Measurements from ENCODE around the gene MS4A8.

DNA sequence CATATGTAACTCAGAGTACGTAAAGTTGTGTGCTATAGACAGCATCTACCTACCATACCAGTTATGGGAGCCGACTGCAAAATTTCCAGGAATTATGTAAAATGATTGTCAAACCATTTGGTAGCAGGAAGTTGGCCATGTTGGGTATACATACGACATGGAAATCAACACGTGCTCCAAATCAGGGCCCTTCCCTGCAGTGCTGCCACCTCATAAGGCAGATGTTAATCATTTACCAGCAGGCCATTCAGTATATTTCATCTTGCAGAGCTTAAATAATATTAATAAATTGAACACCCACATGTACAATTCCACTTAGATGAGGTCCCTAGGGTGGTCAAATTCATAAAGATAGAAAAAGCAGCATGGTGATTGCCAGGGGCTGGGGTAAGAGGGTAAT lies 34.9 kb downstream of the MS4A8 start:
- TF ChIP-seq, protein P1, sequence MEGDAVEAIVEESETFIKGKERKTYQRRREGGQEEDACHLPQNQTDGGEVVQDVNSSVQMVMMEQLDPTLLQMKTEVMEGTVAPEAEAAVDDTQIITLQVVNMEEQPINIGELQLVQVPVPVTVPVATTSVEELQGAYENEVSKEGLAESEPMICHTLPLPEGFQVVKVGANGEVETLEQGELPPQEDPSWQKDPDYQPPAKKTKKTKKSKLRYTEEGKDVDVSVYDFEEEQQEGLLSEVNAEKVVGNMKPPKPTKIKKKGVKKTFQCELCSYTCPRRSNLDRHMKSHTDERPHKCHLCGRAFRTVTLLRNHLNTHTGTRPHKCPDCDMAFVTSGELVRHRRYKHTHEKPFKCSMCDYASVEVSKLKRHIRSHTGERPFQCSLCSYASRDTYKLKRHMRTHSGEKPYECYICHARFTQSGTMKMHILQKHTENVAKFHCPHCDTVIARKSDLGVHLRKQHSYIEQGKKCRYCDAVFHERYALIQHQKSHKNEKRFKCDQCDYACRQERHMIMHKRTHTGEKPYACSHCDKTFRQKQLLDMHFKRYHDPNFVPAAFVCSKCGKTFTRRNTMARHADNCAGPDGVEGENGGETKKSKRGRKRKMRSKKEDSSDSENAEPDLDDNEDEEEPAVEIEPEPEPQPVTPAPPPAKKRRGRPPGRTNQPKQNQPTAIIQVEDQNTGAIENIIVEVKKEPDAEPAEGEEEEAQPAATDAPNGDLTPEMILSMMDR (IDR thresholded peaks at IDR 0.05), result no peak
- TF ChIP-seq EZH2 (IDR thresholded peaks at IDR 0.05; ENCODE audit: borderline replicate concordance, insufficient read depth, low read depth, low read length, poor library complexity, severe bottlenecking), result no peak

All from B cell (primary cell).